ENCODE data around the gene FBXW5.
A peak's percentile ranks its signal among the peaks of the same experiment; 100 is the strongest.

FBXW5 gene

GRCh38 chr9:136949239-136949816 lies 4.8 kb upstream of the FBXW5 start:
- DNase-seq: no peak

GRCh38 chr9:136947955-136948510 lies 3.5 kb upstream of the FBXW5 start:
- DNase-seq: no peak

GRCh38 chr9:136947028-136947891 lies 2.7 kb upstream of the FBXW5 start:
- DNase-seq: no peak

GRCh38 chr9:136946228-136947027 lies 1.9 kb upstream of the FBXW5 start:
- no peak for DNase-seq

GRCh38 chr9:136945333-136946227 lies 1.0 kb upstream of the FBXW5 start:
- DNase-seq: no peak

- no peak for DNase-seq
Observed at GRCh38 chr9:136944212-136944518, 373 bp downstream of the FBXW5 start.

- DNase-seq: peak in 1 of 2 donors; percentile 34
Observed at GRCh38 chr9:136943291-136944211, 987 bp downstream of the FBXW5 start.

GRCh38 chr9:136942881-136943230 lies 1.7 kb downstream of the FBXW5 start:
- DNase-seq: no peak

GRCh38 chr9:136942112-136942880 lies 2.2 kb downstream of the FBXW5 start:
- no peak for DNase-seq

GRCh38 chr9:136941231-136942111 lies 3.1 kb downstream of the FBXW5 start:
- DNase-seq: no peak

- no peak for DNase-seq
Observed at GRCh38 chr9:136940526-136941230, 3.9 kb downstream of the FBXW5 start.

GRCh38 chr9:136939996-136940525 lies 4.5 kb downstream of the FBXW5 start:
- DNase-seq: no peak

GRCh38 chr9:136939431-136939995 lies 5.0 kb downstream of the FBXW5 start:
- no peak for DNase-seq

- DNase-seq: no peak
Observed at GRCh38 chr9:136937186-136938001, 7.1 kb downstream of the FBXW5 start.

GRCh38 chr9:136936645-136937170 lies 7.8 kb downstream of the FBXW5 start:
- no peak for DNase-seq

- no peak for DNase-seq
Observed at GRCh38 chr9:136935651-136936050, 8.9 kb downstream of the FBXW5 start.

GRCh38 chr9:136934277-136934676 lies 10.3 kb downstream of the FBXW5 start:
- no peak for DNase-seq

Data from CD4-positive, alpha-beta T cell treated with Interleukin-4 for 1 hour (primary cell).